ENCODE data around the gene PCSK6. TPM values are rescaled to one million over a fixed set of nuclear protein-coding genes. Genes with fewer than 3 reads are reported as not detected.

The PCSK6 gene
- total RNA-seq, 2 experiments from 2014 or later = 0.57 TPM; not detected in 1

GRCh38 chr15:101522621-101523559, 33.4 kb upstream of the PCSK6 start:
- Histone ChIP-seq H3K79me2 (ENCODE audit: insufficient read depth, low read depth, low read length) (no peaks in the 10 kb centered on the region), H3K4me1 (ENCODE audit: insufficient read depth, low read length, poor library complexity, severe bottlenecking) (no peaks in the 10 kb centered on the region), H3K4me2 (ENCODE audit: low read length) (no peak overlapping the region), H3K36me3 (ENCODE audit: insufficient read depth, low read length) (no peaks in the 10 kb centered on the region), H3K4me3 (ENCODE audit: low read depth, low read length, poor library complexity, severe bottlenecking) (no peak overlapping the region), H4K20me1 (ENCODE audit: insufficient read depth, low read length) (no peaks in the 10 kb centered on the region), H3K9me3 (ENCODE audit: low read length) (0 out of 2 replicates have a peak, but pooled peaks cover 4% of the 10 kb centered on the region), H3K27ac (ENCODE audit: low read depth, low read length, poor library complexity, severe bottlenecking) (no peak overlapping the region), H2AFZ (ENCODE audit: low read length) (no peak overlapping the region), H3K9me2 (ENCODE audit: insufficient read depth, low read length) (no peaks in the 10 kb centered on the region)
- TF ChIP-seq EZH2phosphoT487 (IDR thresholded peaks at IDR 0.05; ENCODE audit: borderline replicate concordance, low read depth, low read length) (no peak), CTCF (conservative IDR thresholded peaks at IDR 0.05; ENCODE audit: low read length) (no peak)
- no TSS peak for BruUV-seq (replicated peaks)
- ChIA-PET CTCF (ENCODE audit: unreplicated experiment) (no interaction called here), POLR2A (no interaction called here)
- DNase-seq (ENCODE audit: low spot score) = no peak
- intact Hi-C loops (cut with micrococcal nuclease; ENCODE audit: unreplicated experiment) = no loop called here

GRCh38 chr15:101522091-101522490, 32.6 kb upstream of the PCSK6 start:
- H3K4me3 ChIP-seq (ENCODE audit: low read depth, low read length, poor library complexity, severe bottlenecking) = no peak overlapping the region
- DNase-seq (ENCODE audit: low spot score) = no peak
- H3K4me2 ChIP-seq (ENCODE audit: low read length) = no peak overlapping the region
- ChIA-PET CTCF (ENCODE audit: unreplicated experiment) (no interaction called here), POLR2A (no interaction called here)
- intact Hi-C loops (cut with micrococcal nuclease; ENCODE audit: unreplicated experiment) = no loop called here
- H2AFZ ChIP-seq (ENCODE audit: low read length) = no peak overlapping the region
- no TSS peak for BruUV-seq (replicated peaks)
- no peaks in the 10 kb centered on the region for H3K36me3 ChIP-seq (ENCODE audit: insufficient read depth, low read length)
- H4K20me1 ChIP-seq (ENCODE audit: insufficient read depth, low read length) = no peaks in the 10 kb centered on the region
- TF ChIP-seq EZH2phosphoT487 (IDR thresholded peaks at IDR 0.05; ENCODE audit: borderline replicate concordance, low read depth, low read length) (no peak), CTCF (conservative IDR thresholded peaks at IDR 0.05; ENCODE audit: low read length) (no peak)
- H3K27ac ChIP-seq (ENCODE audit: low read depth, low read length, poor library complexity, severe bottlenecking) = no peak overlapping the region
- H3K9me2 ChIP-seq (ENCODE audit: insufficient read depth, low read length) = no peaks in the 10 kb centered on the region
- H3K79me2 ChIP-seq (ENCODE audit: insufficient read depth, low read depth, low read length) = no peaks in the 10 kb centered on the region
- no peaks in the 10 kb centered on the region for H3K4me1 ChIP-seq (ENCODE audit: insufficient read depth, low read length, poor library complexity, severe bottlenecking)
- H3K9me3 ChIP-seq (ENCODE audit: low read length) = peaks cover 9% of the 10 kb centered on the region; the same call in 1 of the 2 replicates

DNA sequence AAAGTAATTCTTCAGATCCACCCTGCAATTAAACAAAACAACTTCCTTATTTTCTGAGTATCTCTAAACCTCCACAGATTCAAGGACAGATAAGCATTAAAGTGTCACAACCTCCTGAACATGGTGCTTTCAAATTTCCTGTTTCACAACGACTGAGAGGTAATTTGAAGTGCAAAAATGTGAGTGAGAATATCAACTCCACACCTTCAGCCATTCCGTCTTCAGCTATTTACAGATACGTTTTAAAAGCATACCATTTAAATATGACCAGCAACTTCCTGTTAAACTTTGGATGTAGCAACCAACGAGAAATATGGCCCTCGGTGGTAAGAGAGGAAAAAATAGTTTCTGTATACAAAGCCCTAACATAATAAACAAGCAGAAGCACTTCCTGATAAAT, 32.1 kb upstream of the PCSK6 start:
- CTCF ChIA-PET (ENCODE audit: unreplicated experiment) = no interaction called here
- H3K4me3 ChIP-seq (ENCODE audit: low read depth, low read length, poor library complexity, severe bottlenecking) = no peak overlapping the region
- H2AFZ ChIP-seq (ENCODE audit: low read length) = no peak overlapping the region
- H4K20me1 ChIP-seq (ENCODE audit: insufficient read depth, low read length) = no peaks in the 10 kb centered on the region
- no peak overlapping the region for H3K4me2 ChIP-seq (ENCODE audit: low read length)
- intact Hi-C loops (cut with micrococcal nuclease; ENCODE audit: unreplicated experiment) = no loop called here
- DNase-seq (ENCODE audit: low spot score) = no peak
- H3K9me3 ChIP-seq (ENCODE audit: low read length) = peaks cover 12% of the 10 kb centered on the region; the same call in 1 of the 2 replicates
- H3K36me3 ChIP-seq (ENCODE audit: insufficient read depth, low read length) = no peaks in the 10 kb centered on the region
- H3K79me2 ChIP-seq (ENCODE audit: insufficient read depth, low read depth, low read length) = no peaks in the 10 kb centered on the region
- POLR2A ChIA-PET = interaction anchor here (0.6 kb wide), 1 partner anchor 576 kb away, joined by 3 read pairs; no protein-coding TSS in a partner anchor
- H3K4me1 ChIP-seq (ENCODE audit: insufficient read depth, low read length, poor library complexity, severe bottlenecking) = no peaks in the 10 kb centered on the region
- no peak for TF ChIP-seq EZH2phosphoT487 (IDR thresholded peaks at IDR 0.05; ENCODE audit: borderline replicate concordance, low read depth, low read length)
- no peak for TF ChIP-seq CTCF (conservative IDR thresholded peaks at IDR 0.05; ENCODE audit: low read length)
- no peak overlapping the region for H3K27ac ChIP-seq (ENCODE audit: low read depth, low read length, poor library complexity, severe bottlenecking)
- no peaks in the 10 kb centered on the region; the same call in 1 of the 2 replicates for H3K9me2 ChIP-seq (ENCODE audit: insufficient read depth, low read length)
- BruUV-seq (replicated peaks) = no TSS peak
